IMR-90 (cell line): Measurements from ENCODE around the gene CCNC. TPM values are rescaled to one million over a fixed set of nuclear protein-coding genes. Genes with fewer than 3 reads are reported as not detected.

Experiments
- ATAC-seq: fragments of 200-7000 bp; cut with Tn5 transposase; 2 replicates; pipeline ENCODE4 v1.9.1; 2020; ENCODE audit warnings: low read depth, mild to moderate bottlenecking, moderate library complexity
- BruUV-seq: library from RNA; stranded (reverse); fragments of 400-500 nt; replicated peaks from 2 replicates; lab custom pipeline; 2021; lab: Mats Ljungman, UMichigan
- CTCF ChIA-PET: fragments of 300-600 bp; formaldehyde crosslinking; extraction: SDS; loops from one replicate; lab custom pipeline; 2021; ENCODE audit warnings: antibody characterized with exemption; lab: Yijun Ruan, JAX
- POLR2A ChIA-PET: fragments of 300-600 bp; sonication (Branson Sonifier 250); formaldehyde crosslinking; loops from one replicate; lab custom pipeline; 2022; ENCODE audit warnings: antibody characterized with exemption; ENCODE audit not compliant: unreplicated experiment; lab: Charles Lee
- DNase-seq: peaks from one replicate; pipeline ENCODE4 v3.0.0; 2013
- H2AFZ ChIP-seq: replicated peaks from 2 replicates; pipeline ENCODE3; 2013; ENCODE audit warnings: low read length, mild to moderate bottlenecking; ENCODE audit not compliant: poor library complexity
- H2AK5ac ChIP-seq: 2 replicates; pipeline ENCODE4 v1.6.1; 2013; ENCODE audit warnings: low read depth, low read length, inconsistent platforms
- H2AK9ac ChIP-seq: replicated peaks from 2 replicates; pipeline ENCODE3; 2013; ENCODE audit warnings: mild to moderate bottlenecking, low read depth, low read length, moderate library complexity; ENCODE audit not compliant: poor library complexity
- H2BK120ac ChIP-seq: 2 replicates; pipeline ENCODE4 v1.6.1; 2013; ENCODE audit warnings: low read depth, low read length, inconsistent platforms
- H2BK15ac ChIP-seq: 3 replicates; pipeline ENCODE4 v1.6.1; 2013; ENCODE audit warnings: low read depth, low read length, inconsistent platforms
- H2BK20ac ChIP-seq: 2 replicates; pipeline ENCODE4 v1.6.1; 2013; ENCODE audit warnings: low read depth, mild to moderate bottlenecking, inconsistent platforms, low read length, moderate library complexity
- H2BK5ac ChIP-seq: 2 replicates; pipeline ENCODE4 v1.6.1; 2013; ENCODE audit warnings: mild to moderate bottlenecking, low read depth, low read length, inconsistent platforms; ENCODE audit not compliant: poor library complexity, severe bottlenecking
- H3K14ac ChIP-seq: replicated peaks from 2 replicates; pipeline ENCODE4 v1.6.1; 2013; ENCODE audit warnings: low read depth, low read length, inconsistent platforms
- H3K18ac ChIP-seq: 2 replicates; pipeline ENCODE4 v1.6.1; 2013; ENCODE audit warnings: low read depth, low read length, control low read depth
- H3K23ac ChIP-seq: 2 replicates; pipeline ENCODE4 v1.6.1; 2013; ENCODE audit warnings: low read depth, low read length, inconsistent platforms
- H3K27ac ChIP-seq: 2 replicates; pipeline ENCODE4 v1.5.1; 2013; ENCODE audit warnings: mild to moderate bottlenecking, control low read depth, low read length; ENCODE audit not compliant: insufficient read depth
- H3K27me3 ChIP-seq: 2 replicates; pipeline ENCODE4 v1.6.1; 2013; ENCODE audit warnings: low read length; ENCODE audit not compliant: control insufficient read depth, insufficient read depth
- H3K36me3 ChIP-seq: 2 replicates; pipeline ENCODE4 v1.6.1; 2013; ENCODE audit warnings: low read length, mixed read lengths; ENCODE audit not compliant: control insufficient read depth, insufficient read depth
- H3K4ac ChIP-seq: 2 replicates; pipeline ENCODE4 v1.6.1; 2013; ENCODE audit warnings: low read depth, low read length, inconsistent platforms
- H3K4me1 ChIP-seq: 2 replicates; pipeline ENCODE4 v1.6.1; 2013; ENCODE audit warnings: low read length, mixed read lengths; ENCODE audit not compliant: control insufficient read depth, insufficient read depth
- H3K4me2 ChIP-seq: 2 replicates; pipeline ENCODE4 v1.6.1; 2013; ENCODE audit warnings: low read depth, mild to moderate bottlenecking, control low read depth, low read length, moderate library complexity
- H3K4me3 ChIP-seq: 2 replicates; pipeline ENCODE4 v1.5.1; 2013; ENCODE audit warnings: low read depth, mild to moderate bottlenecking, control low read depth, low read length, moderate library complexity; ENCODE audit not compliant: insufficient read depth
- H3K56ac ChIP-seq: 2 replicates; pipeline ENCODE4 v1.6.1; 2013; ENCODE audit warnings: low read length, inconsistent platforms; ENCODE audit not compliant: insufficient read depth; ENCODE audit errors: extremely low read depth
- H3K79me1 ChIP-seq, 2 experiments: 2 replicates each; pipeline ENCODE4 v1.6.1; 2013; ENCODE audit warnings: low read length in 2 of 2, inconsistent platforms in 1 of 2, low read depth in 1 of 2
- H3K9ac ChIP-seq: 2 replicates; pipeline ENCODE4 v1.6.1; 2013; ENCODE audit warnings: low read depth, low read length, control low read depth
- H3K9me1 ChIP-seq: 2 replicates; pipeline ENCODE4 v1.6.1; 2013; ENCODE audit warnings: low read length, inconsistent platforms; ENCODE audit not compliant: insufficient read depth
- H3K9me3 ChIP-seq: 2 replicates; pipeline ENCODE4 v1.6.1; 2013; ENCODE audit warnings: low read length; ENCODE audit not compliant: control insufficient read depth, insufficient read depth
- H4K20me1 ChIP-seq: 2 replicates; pipeline ENCODE4 v1.6.1; 2013; ENCODE audit warnings: low read length, inconsistent platforms; ENCODE audit not compliant: insufficient read depth
- H4K5ac ChIP-seq: 2 replicates; pipeline ENCODE4 v1.6.1; 2013; ENCODE audit warnings: mild to moderate bottlenecking, low read depth, low read length, control low read depth
- H4K8ac ChIP-seq, 2 experiments: 2 replicates each; pipeline ENCODE4 v1.6.1; 2013; ENCODE audit warnings: low read depth in 2 of 2, low read length in 2 of 2, control low read depth in 1 of 2, inconsistent platforms in 1 of 2
- H4K91ac ChIP-seq: 2 replicates; pipeline ENCODE4 v1.6.1; 2013; ENCODE audit warnings: low read depth, low read length, inconsistent platforms; ENCODE audit not compliant: insufficient read depth
- BHLHE40 ChIP-seq: fragments of 150-350 bp; IDR thresholded peaks from 2 replicates; pipeline ENCODE4 v1.6.1; 2016; ENCODE audit warnings: mild to moderate bottlenecking, low read depth, low read length
- CEBPB ChIP-seq: IDR thresholded peaks from 2 replicates; pipeline ENCODE4 v1.6.1; 2012; ENCODE audit warnings: low read depth, low read length, improper control_type of control experiment
- CHD1 ChIP-seq: IDR thresholded peaks from 2 replicates; pipeline ENCODE4 v1.6.1; 2012; ENCODE audit warnings: low read depth, low read length, improper control_type of control experiment
- FOS ChIP-seq: fragments of 150-350 bp; IDR thresholded peaks from 2 replicates; pipeline ENCODE4 v1.6.1; 2016; ENCODE audit warnings: low read depth, low read length
- MAFK ChIP-seq: IDR thresholded peaks from 2 replicates; pipeline ENCODE4 v1.6.1; 2012; ENCODE audit warnings: low read depth, low read length, improper control_type of control experiment
- MAZ ChIP-seq: IDR thresholded peaks from 2 replicates; pipeline ENCODE4 v1.6.1; 2012; ENCODE audit warnings: low read depth, mild to moderate bottlenecking, low read length, improper control_type of control experiment, moderate library complexity, borderline replicate concordance
- MXI1 ChIP-seq: IDR thresholded peaks from 2 replicates; pipeline ENCODE4 v1.6.1; 2012; ENCODE audit warnings: low read depth, mild to moderate bottlenecking, low read length, moderate library complexity, borderline replicate concordance
- NFE2L2 ChIP-seq: fragments of 150-350 bp; IDR thresholded peaks from 2 replicates; pipeline ENCODE4 v1.6.1; 2016; ENCODE audit warnings: low read depth, mild to moderate bottlenecking, low read length
- POLR2A ChIP-seq: IDR thresholded peaks from 2 replicates; pipeline ENCODE4 v1.6.1; 2012; ENCODE audit warnings: mild to moderate bottlenecking, low read depth, low read length
- RAD21 ChIP-seq: IDR thresholded peaks from 2 replicates; pipeline ENCODE4 v1.6.1; 2012; ENCODE audit warnings: low read length, improper control_type of control experiment
- RCOR1 ChIP-seq: IDR thresholded peaks from 2 replicates; pipeline ENCODE4 v1.6.1; 2012; ENCODE audit warnings: mild to moderate bottlenecking, low read length, improper control_type of control experiment; ENCODE audit not compliant: insufficient replicate concordance
- RFX5 ChIP-seq: IDR thresholded peaks from 2 replicates; pipeline ENCODE4 v1.8.0; 2012; ENCODE audit warnings: low read depth, mild to moderate bottlenecking, low read length, moderate library complexity
- SMC3 ChIP-seq: fragments of 150-350 bp; IDR thresholded peaks from 2 replicates; pipeline ENCODE4 v1.6.1; 2016; ENCODE audit warnings: low read depth, mild to moderate bottlenecking, antibody characterized with exemption, low read length, moderate library complexity
- WGBS, 2 experiments: methylation state at CpG; one replicate each; pipeline versions ENCODE4 v1.1.5 to v1.1.7; 2013; ENCODE audit warnings: missing lambda C conversion rate in 2 of 2; ENCODE audit not compliant: insufficient read length in 1 of 2; ENCODE audit errors: extremely low coverage in 2 of 2; 5-methylcytosine and 5-hydroxymethylcytosine counted together
- dilution Hi-C: fragments of 300-500 bp; cut with HindIII; formaldehyde crosslinking; loops from one replicate; pipeline ENCODE4 v1.14.3; 2018; ENCODE audit warnings: low sequenced_read_pairs; ENCODE audit not compliant: unreplicated experiment
- in situ Hi-C: fragments of 300-500 bp; cut with MboI; formaldehyde crosslinking; loops from 3 replicates; pipeline ENCODE4 v1.14.3; 2019; ENCODE audit warnings: low sequenced_read_pairs, inconsistent platforms, mixed read lengths
- intact Hi-C: fragments of 100-400 bp; cut with micrococcal nuclease; formaldehyde crosslinking; loops from 2 replicates; pipeline ENCODE4 v1.10.0; 2022
- polyA plus RNA-seq, 3 experiments: library from polyadenylated mRNA; depleted of rRNA; stranded (reverse); fragments of >200 nt; gene quantifications; 2 replicates each; pipeline ENCODE4 v1.2.3, GENCODE V29; 2012; ENCODE audit warnings: low replicate concordance in 1 of 3
- total RNA-seq: library from RNA; depleted of rRNA; stranded (reverse); fragments of >200 nt; gene quantifications from 2 replicates; pipeline ENCODE4 v1.2.3, GENCODE V29; 2012
- TF ChIP-seq, protein P1 (sequence below): fragments of 150-350 bp; IDR thresholded peaks from 2 replicates; pipeline ENCODE4 v1.6.1; 2017; ENCODE audit warnings: mild to moderate bottlenecking, antibody characterized with exemption, low read length, low read depth
- TF ChIP-seq, protein P2 (sequence below): fragments of 150-350 bp; IDR thresholded peaks from 2 replicates; pipeline ENCODE4 v1.6.1; 2016; ENCODE audit warnings: low read depth, mild to moderate bottlenecking, low read length, moderate library complexity, borderline replicate concordance

Gene CCNC
- total and polyA plus RNA-seq, 2 of the 4 experiments (the other 2 are of a cell fraction), result 30.1 to 95.7 TPM

- ATAC-seq, result peak; percentile 73
- in situ Hi-C loops (no loop called here), intact Hi-C loops (no loop called here), dilution Hi-C loops (no loop called here)
- CTCF ChIA-PET, result no interaction called here
- Histone ChIP-seq H4K20me1 (no peaks in the 10 kb centered on the region), H2BK5ac (no peak overlapping the region), H2AK5ac (no peak overlapping the region), H3K4me3 (peak overlapping the region; percentile 21; the same call in 1 of the 2 replicates), H3K23ac (no peak overlapping the region), H2BK120ac (no peak overlapping the region), H3K9me3 (peaks cover 14% of the 10 kb centered on the region), H2AFZ (peak overlapping the region; percentile 70), H4K8ac (no peak overlapping the region), H3K9ac (no peak overlapping the region), H2BK15ac (no peak overlapping the region), H2BK20ac (no peak overlapping the region), H3K4me2 (peak overlapping the region; percentile 37; the same call in 1 of the 2 replicates), H3K18ac (no peak overlapping the region), H2AK9ac (no peak overlapping the region), H3K4me1 (no peaks in the 10 kb centered on the region), H3K9me1 (peaks cover 3% of the 10 kb centered on the region; the same call in 1 of the 2 replicates), H3K27ac (no peak overlapping the region), H4K5ac (no peak overlapping the region), H3K56ac (no peak overlapping the region), H3K14ac (no peak overlapping the region), H4K91ac (no peak overlapping the region), H3K79me1 (no peaks in the 10 kb centered on the region), H3K36me3 (no peaks in the 10 kb centered on the region), H3K4ac (no peak overlapping the region), H3K27me3 (peaks cover 77% of the 10 kb centered on the region)
- BruUV-seq, result no TSS peak
- TF ChIP-seq BHLHE40, result no peak
- no peak for TF ChIP-seq MXI1
- TF ChIP-seq RCOR1, result no peak
- no peak for TF ChIP-seq CEBPB
- TF ChIP-seq FOS, result no peak
- no peak for TF ChIP-seq MAZ
- TF ChIP-seq RAD21, result no peak
- no peak for TF ChIP-seq CHD1
- TF ChIP-seq NFE2L2, result no peak
- TF ChIP-seq, protein P1, sequence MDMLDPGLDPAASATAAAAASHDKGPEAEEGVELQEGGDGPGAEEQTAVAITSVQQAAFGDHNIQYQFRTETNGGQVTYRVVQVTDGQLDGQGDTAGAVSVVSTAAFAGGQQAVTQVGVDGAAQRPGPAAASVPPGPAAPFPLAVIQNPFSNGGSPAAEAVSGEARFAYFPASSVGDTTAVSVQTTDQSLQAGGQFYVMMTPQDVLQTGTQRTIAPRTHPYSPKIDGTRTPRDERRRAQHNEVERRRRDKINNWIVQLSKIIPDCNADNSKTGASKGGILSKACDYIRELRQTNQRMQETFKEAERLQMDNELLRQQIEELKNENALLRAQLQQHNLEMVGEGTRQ, result no peak
- no peak for TF ChIP-seq RFX5
- TF ChIP-seq SMC3, result no peak
- TF ChIP-seq MAFK, result no peak
- TF ChIP-seq, protein P2, sequence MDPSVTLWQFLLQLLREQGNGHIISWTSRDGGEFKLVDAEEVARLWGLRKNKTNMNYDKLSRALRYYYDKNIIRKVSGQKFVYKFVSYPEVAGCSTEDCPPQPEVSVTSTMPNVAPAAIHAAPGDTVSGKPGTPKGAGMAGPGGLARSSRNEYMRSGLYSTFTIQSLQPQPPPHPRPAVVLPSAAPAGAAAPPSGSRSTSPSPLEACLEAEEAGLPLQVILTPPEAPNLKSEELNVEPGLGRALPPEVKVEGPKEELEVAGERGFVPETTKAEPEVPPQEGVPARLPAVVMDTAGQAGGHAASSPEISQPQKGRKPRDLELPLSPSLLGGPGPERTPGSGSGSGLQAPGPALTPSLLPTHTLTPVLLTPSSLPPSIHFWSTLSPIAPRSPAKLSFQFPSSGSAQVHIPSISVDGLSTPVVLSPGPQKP, result no peak
- TF ChIP-seq POLR2A, result no peak
- POLR2A ChIA-PET, result no interaction called here
- no peak for DNase-seq
- 4% methylated on average over 44 of the region's 82 CpGs; no CpG with 5 or more reads in 1 of the 2 experiments for WGBS, 2 experiments
Observed at GRCh38 chr6:99613705-99614429, 45.4 kb upstream of the CCNC start.
